Neuronal stem cell (in vitro differentiated cells): ENCODE results near the gene PACRG.

ENCODE experiments used
- DNase-seq: peaks from one replicate; pipeline ENCODE4 v3.0.0-alpha.2; 2013; ENCODE audit warnings: low spot score
- H2AFZ ChIP-seq: one replicate; pipeline ENCODE4 v1.6.1; 2013; ENCODE audit warnings: mild to moderate bottlenecking, low read length, inconsistent platforms
- H2AK5ac ChIP-seq: 2 replicates; pipeline ENCODE4 v1.6.1; 2013; ENCODE audit warnings: low read depth, mild to moderate bottlenecking, inconsistent platforms, low read length, moderate library complexity, mixed read lengths
- H2BK120ac ChIP-seq: 2 replicates; pipeline ENCODE4 v1.6.1; 2013; ENCODE audit warnings: low read depth, mild to moderate bottlenecking, inconsistent platforms, low read length, moderate library complexity, mixed read lengths
- H2BK12ac ChIP-seq: one replicate; pipeline ENCODE4 v1.6.1; 2013; ENCODE audit warnings: low read length, inconsistent platforms
- H2BK15ac ChIP-seq: 2 replicates; pipeline ENCODE4 v1.6.1; 2013; ENCODE audit warnings: mild to moderate bottlenecking, low read length, inconsistent platforms, mixed read lengths
- H2BK5ac ChIP-seq: one replicate; pipeline ENCODE4 v1.6.1; 2013; ENCODE audit warnings: inconsistent platforms, mild to moderate bottlenecking, low read length, moderate library complexity
- H3K14ac ChIP-seq: one replicate; pipeline ENCODE4 v1.6.1; 2013; ENCODE audit warnings: low read length, inconsistent platforms
- H3K18ac ChIP-seq: 2 replicates; pipeline ENCODE4 v1.6.1; 2013; ENCODE audit warnings: low read length, inconsistent platforms
- H3K23ac ChIP-seq: 2 replicates; pipeline ENCODE4 v1.6.1; 2013; ENCODE audit warnings: low read depth, mild to moderate bottlenecking, mixed read lengths, low read length, inconsistent platforms; ENCODE audit not compliant: poor library complexity
- H3K27ac ChIP-seq: replicated peaks from 3 replicates; pipeline ENCODE4 v1.5.1; 2013; ENCODE audit warnings: low read length, inconsistent platforms
- H3K27me3 ChIP-seq, 3 experiments: 2 replicates each; pipeline ENCODE4 v1.6.1; 2013; ENCODE audit warnings: low read length in 3 of 3, mild to moderate bottlenecking in 2 of 3, inconsistent platforms in 1 of 3, low read depth in 1 of 3, mixed read lengths in 1 of 3, moderate library complexity in 1 of 3; ENCODE audit not compliant: control insufficient read depth in 3 of 3, insufficient read depth in 3 of 3
- H3K36me3 ChIP-seq, 2 donors: replicated peaks in 1 of 2; 2 replicates each; pipeline ENCODE4 v1.6.1; 2013; ENCODE audit warnings: low read length in 2 of 2; ENCODE audit not compliant: control insufficient read depth in 2 of 2, insufficient read depth in 2 of 2
- H3K4ac ChIP-seq: 2 replicates; pipeline ENCODE4 v1.6.1; 2013; ENCODE audit warnings: inconsistent platforms, mild to moderate bottlenecking, low read length, moderate library complexity
- H3K4me1 ChIP-seq, 2 donors: 1 replicate in 1 of 2; 2 replicates in 1 of 2; pipeline ENCODE4 v1.6.1; 2013; ENCODE audit warnings: low read length in 2 of 2, low read depth in 1 of 2; ENCODE audit not compliant: control insufficient read depth in 2 of 2, insufficient read depth in 1 of 2
- H3K4me2 ChIP-seq: one replicate; pipeline ENCODE4 v1.6.1; 2013; ENCODE audit warnings: mild to moderate bottlenecking, low read length, inconsistent platforms; ENCODE audit not compliant: insufficient read depth, poor library complexity, severe bottlenecking
- H3K4me3 ChIP-seq, 2 donors: 2 replicates each; pipeline ENCODE4 v1.5.1; 2013; ENCODE audit warnings: low read length in 2 of 2, mild to moderate bottlenecking in 2 of 2, inconsistent platforms in 1 of 2, moderate library complexity in 1 of 2
- H3K79me1 ChIP-seq: one replicate; pipeline ENCODE4 v1.6.1; 2013; ENCODE audit warnings: low read depth, mild to moderate bottlenecking, inconsistent platforms, low read length, moderate library complexity
- H3K9ac ChIP-seq: one replicate; pipeline ENCODE4 v1.6.1; 2013; ENCODE audit warnings: mild to moderate bottlenecking, low read depth, low read length, inconsistent platforms; ENCODE audit not compliant: poor library complexity
- H3K9me3 ChIP-seq, 2 donors: replicated peaks in 1 of 2; 2 replicates each; pipeline versions ENCODE3 to v1.6.1; 2013; ENCODE audit warnings: low read length in 2 of 2, mild to moderate bottlenecking in 2 of 2, inconsistent platforms in 1 of 2, low read depth in 1 of 2, mixed read lengths in 1 of 2, moderate library complexity in 1 of 2; ENCODE audit not compliant: control insufficient read depth in 2 of 2, insufficient read depth in 1 of 2
- H4K8ac ChIP-seq: one replicate; pipeline ENCODE4 v1.6.1; 2013; ENCODE audit warnings: low read depth, mild to moderate bottlenecking, inconsistent platforms, low read length, moderate library complexity
- H4K91ac ChIP-seq: one replicate; pipeline ENCODE4 v1.6.1; 2013; ENCODE audit warnings: low read length, low read depth, mild to moderate bottlenecking, inconsistent platforms; ENCODE audit not compliant: poor library complexity
- WGBS, 2 donors: extraction: QIAGEN DNeasy Blood & Tissue Kit; methylation state at CpG; one replicate each; pipeline ENCODE4 v1.1.7; 2013; ENCODE audit warnings: missing lambda C conversion rate in 2 of 2, mixed read lengths in 1 of 2; ENCODE audit not compliant: insufficient read length in 2 of 2, insufficient replicate concordance in 1 of 2; ENCODE audit errors: extremely low coverage in 2 of 2; 5-methylcytosine and 5-hydroxymethylcytosine counted together

PACRG gene

GRCh38 chr6:163123098-163123497 is 395.3 kb downstream of the PACRG start:
- Histone ChIP-seq H2BK15ac (no peak overlapping the region), H3K79me1 (no peaks in the 10 kb centered on the region), H2BK5ac (no peak overlapping the region), H3K14ac (no peak overlapping the region), H2AK5ac (no peak overlapping the region), H2BK120ac (no peak overlapping the region), H3K27me3 (no peaks in the 10 kb centered on the region), H3K4me1 (no peaks in the 10 kb centered on the region), H3K27ac (no peak overlapping the region), H2AFZ (no peak overlapping the region), H3K4me2 (no peak overlapping the region), H3K9me3 (peaks cover 0 to 3% of the 10 kb centered on the region in 2 donors), H2BK12ac (no peak overlapping the region), H4K91ac (no peak overlapping the region), H3K36me3 (no peaks in the 10 kb centered on the region), H3K18ac (no peak overlapping the region), H3K4me3 (no peak overlapping the region), H4K8ac (no peak overlapping the region), H3K4ac (no peak overlapping the region), H3K23ac (no peak overlapping the region), H3K9ac (no peak overlapping the region)
- DNase-seq, result no peak
- no CpG with 5 or more reads among the region's 9 CpGs for WGBS, 2 donors

DNA sequence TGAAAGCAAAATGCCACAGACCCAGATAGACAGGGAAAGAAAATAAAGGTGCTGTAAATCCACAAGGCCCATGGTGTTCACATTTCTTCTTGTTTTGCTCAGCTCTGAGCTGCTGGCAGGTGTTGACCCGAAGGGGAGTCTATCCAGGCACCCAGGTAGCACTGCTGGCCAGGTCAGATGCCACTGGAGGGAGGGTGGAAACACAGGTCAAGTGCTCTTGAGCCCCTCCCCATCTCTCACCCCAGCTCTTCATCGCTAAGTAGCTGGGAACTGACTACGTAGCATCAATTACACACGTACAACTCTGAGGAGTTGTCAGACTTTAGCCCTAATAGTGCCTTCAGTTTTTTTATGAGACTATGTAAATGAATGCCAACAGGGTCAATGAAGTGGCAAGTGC is 399.0 kb downstream of the PACRG start:
- Histone ChIP-seq H3K4me2 (no peak overlapping the region), H2AK5ac (no peak overlapping the region), H2BK15ac (no peak overlapping the region), H2BK5ac (no peak overlapping the region), H3K4ac (no peak overlapping the region), H3K9ac (no peak overlapping the region), H3K23ac (no peak overlapping the region), H3K4me3 (no peak overlapping the region), H3K36me3 (no peaks in the 10 kb centered on the region), H3K9me3 (peaks cover 0 to 3% of the 10 kb centered on the region in 2 donors), H3K4me1 (no peaks in the 10 kb centered on the region), H3K14ac (no peak overlapping the region), H4K8ac (no peak overlapping the region), H4K91ac (no peak overlapping the region), H3K27me3 (no peaks in the 10 kb centered on the region), H2BK12ac (no peak overlapping the region), H3K27ac (no peak overlapping the region), H3K18ac (no peak overlapping the region), H2AFZ (no peak overlapping the region), H3K79me1 (no peaks in the 10 kb centered on the region), H2BK120ac (no peak overlapping the region)
- no CpG with 5 or more reads among the region's 4 CpGs for WGBS, 2 donors
- DNase-seq, result no peak

GRCh38 chr6:163127587-163127986 is 399.8 kb downstream of the PACRG start:
- no peak overlapping the region for H4K91ac ChIP-seq
- H2BK15ac ChIP-seq, result no peak overlapping the region
- WGBS, 2 donors, result no CpG with 5 or more reads among the region's 1 CpG
- no peaks in the 10 kb centered on the region for H3K27me3 ChIP-seq
- H3K9ac ChIP-seq, result no peak overlapping the region
- H3K4me3 ChIP-seq, result no peak overlapping the region
- no peak overlapping the region for H2BK5ac ChIP-seq
- H3K79me1 ChIP-seq, result no peaks in the 10 kb centered on the region
- H4K8ac ChIP-seq, result no peak overlapping the region
- H2BK120ac ChIP-seq, result no peak overlapping the region
- no peak overlapping the region for H3K18ac ChIP-seq
- no peaks in the 10 kb centered on the region for H3K36me3 ChIP-seq
- no peak overlapping the region for H2AK5ac ChIP-seq
- no peak overlapping the region for H2AFZ ChIP-seq
- no peak overlapping the region for H3K23ac ChIP-seq
- no peak for DNase-seq
- H3K4ac ChIP-seq, result no peak overlapping the region
- no peak overlapping the region for H2BK12ac ChIP-seq
- no peak overlapping the region for H3K27ac ChIP-seq
- H3K4me1 ChIP-seq, result no peaks in the 10 kb centered on the region
- H3K9me3 ChIP-seq, result no peaks in the 10 kb centered on the region
- no peak overlapping the region for H3K14ac ChIP-seq
- no peak overlapping the region for H3K4me2 ChIP-seq

- no peak overlapping the region for H3K18ac ChIP-seq
- no peak for DNase-seq
- no peak overlapping the region for H2BK5ac ChIP-seq
- no peak overlapping the region for H2BK12ac ChIP-seq
- no peak overlapping the region for H3K4ac ChIP-seq
- H2AK5ac ChIP-seq, result no peak overlapping the region
- H3K9ac ChIP-seq, result no peak overlapping the region
- no peaks in the 10 kb centered on the region for H3K4me1 ChIP-seq
- H3K23ac ChIP-seq, result no peak overlapping the region
- H4K8ac ChIP-seq, result no peak overlapping the region
- no peak overlapping the region for H3K4me3 ChIP-seq
- H3K4me2 ChIP-seq, result no peak overlapping the region
- H2BK15ac ChIP-seq, result no peak overlapping the region
- H3K27me3 ChIP-seq, result no peaks in the 10 kb centered on the region
- no peaks in the 10 kb centered on the region for H3K36me3 ChIP-seq
- no CpG with 5 or more reads among the region's 2 CpGs for WGBS, 2 donors
- no peak overlapping the region for H2AFZ ChIP-seq
- H2BK120ac ChIP-seq, result no peak overlapping the region
- no peak overlapping the region for H3K27ac ChIP-seq
- no peaks in the 10 kb centered on the region for H3K9me3 ChIP-seq
- no peak overlapping the region for H3K14ac ChIP-seq
- H3K79me1 ChIP-seq, result no peaks in the 10 kb centered on the region
- no peak overlapping the region for H4K91ac ChIP-seq
Observed at GRCh38 chr6:163128324-163128723, 400.6 kb downstream of the PACRG start.
